Measurements from ENCODE around the gene ASPSCR1.

DNA sequence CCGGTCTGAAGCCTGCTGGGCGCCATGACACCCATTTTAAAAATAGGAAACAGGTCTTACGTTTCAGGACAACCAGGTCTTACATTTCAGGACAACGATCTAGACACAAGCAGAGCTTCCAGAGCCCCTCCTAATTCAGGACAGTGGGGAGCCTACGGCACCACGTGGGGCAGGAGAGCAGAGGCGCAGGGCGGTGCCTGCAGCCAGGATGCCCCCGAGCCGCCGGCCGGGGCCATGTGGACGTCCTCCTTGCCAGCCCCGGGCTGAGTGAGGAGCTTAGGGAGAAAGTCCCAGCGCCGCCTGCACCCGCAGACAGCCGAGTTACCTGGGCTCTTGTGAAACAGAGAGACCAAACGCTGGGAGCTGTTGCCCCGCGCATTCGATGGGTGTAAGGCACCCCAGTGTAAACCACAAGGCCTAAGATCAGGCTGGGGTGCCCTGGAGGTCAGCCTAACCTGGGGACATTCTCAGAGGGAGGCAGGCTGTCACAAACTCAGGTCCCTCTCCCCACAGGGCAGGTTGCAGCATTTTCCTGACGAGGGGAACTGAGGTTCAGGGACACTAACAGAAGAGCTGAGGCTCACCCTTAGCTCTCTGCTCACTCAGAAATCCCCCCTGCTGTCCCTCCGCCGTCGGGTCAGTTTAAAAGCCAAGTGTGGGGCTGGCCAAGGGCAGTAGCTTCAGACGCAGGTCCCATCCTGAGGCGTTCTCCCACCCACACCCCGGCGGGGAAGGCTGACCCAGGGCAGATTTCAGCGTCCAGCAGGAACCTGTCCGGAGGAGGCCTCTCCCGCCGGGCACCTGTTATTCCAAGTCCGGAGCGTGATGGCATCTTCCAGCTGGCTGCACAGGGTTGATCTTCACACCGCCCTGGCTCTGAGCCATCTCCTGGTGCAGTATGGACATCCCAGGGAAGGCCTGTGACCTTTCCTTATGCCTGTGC, 14.7 kb upstream of the ASPSCR1 start:
- no peak for TF ChIP-seq POLR2A (IDR thresholded peaks at IDR 0.05)
- TF ChIP-seq, protein P1, sequence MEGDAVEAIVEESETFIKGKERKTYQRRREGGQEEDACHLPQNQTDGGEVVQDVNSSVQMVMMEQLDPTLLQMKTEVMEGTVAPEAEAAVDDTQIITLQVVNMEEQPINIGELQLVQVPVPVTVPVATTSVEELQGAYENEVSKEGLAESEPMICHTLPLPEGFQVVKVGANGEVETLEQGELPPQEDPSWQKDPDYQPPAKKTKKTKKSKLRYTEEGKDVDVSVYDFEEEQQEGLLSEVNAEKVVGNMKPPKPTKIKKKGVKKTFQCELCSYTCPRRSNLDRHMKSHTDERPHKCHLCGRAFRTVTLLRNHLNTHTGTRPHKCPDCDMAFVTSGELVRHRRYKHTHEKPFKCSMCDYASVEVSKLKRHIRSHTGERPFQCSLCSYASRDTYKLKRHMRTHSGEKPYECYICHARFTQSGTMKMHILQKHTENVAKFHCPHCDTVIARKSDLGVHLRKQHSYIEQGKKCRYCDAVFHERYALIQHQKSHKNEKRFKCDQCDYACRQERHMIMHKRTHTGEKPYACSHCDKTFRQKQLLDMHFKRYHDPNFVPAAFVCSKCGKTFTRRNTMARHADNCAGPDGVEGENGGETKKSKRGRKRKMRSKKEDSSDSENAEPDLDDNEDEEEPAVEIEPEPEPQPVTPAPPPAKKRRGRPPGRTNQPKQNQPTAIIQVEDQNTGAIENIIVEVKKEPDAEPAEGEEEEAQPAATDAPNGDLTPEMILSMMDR (IDR thresholded peaks at IDR 0.05) = no peak

Measured in upper lobe of left lung (tissue), 4 donors.